HepG2 (cell line): Measurements from ENCODE around the gene ID3. TPM values are rescaled to one million over a fixed set of nuclear protein-coding genes. Genes with fewer than 3 reads are reported as not detected.
A peak's percentile ranks its signal among the peaks of the same experiment; 100 is the strongest.

Experiments
- ARNT2 ChIP-seq: sonication (generic); formaldehyde crosslinking; IDR thresholded peaks from 2 replicates; pipeline ENCODE4 v1.8.0; 2022; ENCODE audit warnings: mild to moderate bottlenecking, low read depth, missing genetic modification reagents, moderate library complexity
- CREM ChIP-seq, 2 experiments: sonication (generic) in 1 of 2; formaldehyde crosslinking in 1 of 2; IDR thresholded peaks; 2 replicates each; pipeline versions ENCODE4 v1.4.0 to v1.6.1; 2016 to 2020; ENCODE audit warnings: antibody characterized with exemption in 1 of 2, mild to moderate bottlenecking in 1 of 2, missing genetic modification reagents in 1 of 2
- GZF1 ChIP-seq: sonication (generic); formaldehyde crosslinking; IDR thresholded peaks from 2 replicates; pipeline ENCODE4 v1.5.1; 2020; ENCODE audit warnings: mild to moderate bottlenecking, missing genetic modification reagents
- MEIS2 ChIP-seq: sonication (generic); formaldehyde crosslinking; IDR thresholded peaks from 2 replicates; pipeline ENCODE4 v1.9.0; 2021; ENCODE audit warnings: mild to moderate bottlenecking, missing genetic modification reagents
- PATZ1 ChIP-seq: sonication (generic); formaldehyde crosslinking; IDR thresholded peaks from 2 replicates; pipeline ENCODE4 v1.4.0; 2020; ENCODE audit warnings: missing genetic modification reagents
- PAXIP1 ChIP-seq: sonication (generic); formaldehyde crosslinking; conservative IDR thresholded peaks from 2 replicates; pipeline ENCODE4 v1.4.0; 2020; ENCODE audit warnings: mild to moderate bottlenecking, missing genetic modification reagents, moderate library complexity
- PHF20 ChIP-seq: sonication (generic); formaldehyde crosslinking; IDR thresholded peaks from 2 replicates; pipeline ENCODE4 v1.5.0; 2020; ENCODE audit warnings: mild to moderate bottlenecking, missing genetic modification reagents
- POLR2AphosphoS5 ChIP-seq: IDR thresholded peaks from 2 replicates; pipeline ENCODE4 v1.6.1; 2012; ENCODE audit warnings: low read depth, low read length
- SSRP1 ChIP-seq: IDR thresholded peaks from 2 replicates; pipeline ENCODE4 v1.6.1; 2016; ENCODE audit warnings: control low read depth
- TCF7 ChIP-seq: sonication (generic); IDR thresholded peaks from 2 replicates; pipeline ENCODE4 v1.6.1; 2016; ENCODE audit warnings: antibody characterized with exemption, low read depth
- TP53 ChIP-seq: sonication (generic); formaldehyde crosslinking; conservative IDR thresholded peaks from 2 replicates; pipeline ENCODE4 v1.4.0; 2020; ENCODE audit warnings: missing genetic modification reagents
- ZFY ChIP-seq: sonication (generic); formaldehyde crosslinking; IDR thresholded peaks from 2 replicates; pipeline ENCODE4 v1.4.0; 2020; ENCODE audit warnings: missing genetic modification reagents
- ZNF230 ChIP-seq: sonication (generic); formaldehyde crosslinking; IDR thresholded peaks from 2 replicates; pipeline ENCODE4 v1.4.0; 2020; ENCODE audit warnings: mild to moderate bottlenecking, missing genetic modification reagents
- ZNF263 ChIP-seq: sonication (generic); formaldehyde crosslinking; IDR thresholded peaks from 2 replicates; pipeline ENCODE4 v1.4.0; 2020; ENCODE audit warnings: missing genetic modification reagents
- ZNF609 ChIP-seq: sonication (generic); formaldehyde crosslinking; IDR thresholded peaks from 2 replicates; pipeline ENCODE4 v1.4.0; 2020; ENCODE audit warnings: mild to moderate bottlenecking, missing genetic modification reagents, borderline replicate concordance
- ZNF660 ChIP-seq: sonication (generic); formaldehyde crosslinking; IDR thresholded peaks from 2 replicates; pipeline ENCODE4 v1.5.1; 2020; ENCODE audit warnings: mild to moderate bottlenecking, low read depth, missing genetic modification reagents, borderline replicate concordance
- ZNF740 ChIP-seq: sonication (generic); formaldehyde crosslinking; IDR thresholded peaks from 2 replicates; pipeline ENCODE4 v1.4.0; 2020; ENCODE audit warnings: missing genetic modification reagents
- ZNF772 ChIP-seq: sonication (generic); formaldehyde crosslinking; IDR thresholded peaks from 2 replicates; pipeline ENCODE4 v1.5.0; 2020; ENCODE audit warnings: mild to moderate bottlenecking, missing genetic modification reagents
- ZSCAN21 ChIP-seq: sonication (generic); formaldehyde crosslinking; IDR thresholded peaks from 2 replicates; pipeline ENCODE4 v1.8.0; 2022; ENCODE audit warnings: mild to moderate bottlenecking, missing genetic modification reagents, moderate library complexity, borderline replicate concordance
- polyA plus RNA-seq, 8 experiments: library from polyadenylated mRNA; depleted of rRNA in 3 of 8; stranded (reverse) in 7 of 8; unstranded in 1 of 8; fragments of >200 nt; fragmentation: Illumina TruSeq in 4 of 8; extraction: Trizol in 4 of 8; gene quantifications; 2 replicates each; pipeline versions ENCODE4 v1.2.1 to v1.2.3, GENCODE V29; 2011 to 2016; ENCODE audit warnings: low read depth in 4 of 8, missing spikeins in 1 of 8, mixed read lengths in 1 of 8; ENCODE audit not compliant: insufficient read depth in 1 of 8
- total RNA-seq, 5 experiments: library from RNA; depleted of rRNA; stranded (reverse); fragments of >200 nt; fragmentation: Illumina TruSeq; extraction: Trizol; gene quantifications; 2 replicates each; pipeline ENCODE4 v1.2.3, GENCODE V29; 2016; ENCODE audit warnings: low read depth in 1 of 5

ID3 gene
- total and polyA plus RNA-seq, 2 of the 13 experiments (the other 11 are each of a cell fraction or from before 2014, with no cell fraction given) = 64.8 to 115 TPM

- TF ChIP-seq PHF20 (CRISPR knock-in tag) (peak; percentile 35; the same call in 1 of the 2 replicates), ZNF609 (CRISPR knock-in tag) (no peak), SSRP1 (CRISPR knock-in tag) (no peak), TP53 (CRISPR knock-in tag) (no peak), PATZ1 (CRISPR knock-in tag) (peak; percentile 77), MEIS2 (no peak), ZNF660 (CRISPR knock-in tag) (no peak), PAXIP1 (CRISPR knock-in tag) (peak; percentile 33; the same call in 1 of the 2 replicates), ZFY (CRISPR knock-in tag) (peak; percentile 18; the same call in 1 of the 2 replicates), ZNF740 (CRISPR knock-in tag) (peak; percentile 94), ZNF772 (CRISPR knock-in tag) (no peak), TCF7 (no peak), ZNF230 (CRISPR knock-in tag) (peak; percentile 58; the same call in 1 of the 2 replicates), ARNT2 (peak; percentile 77), ZNF263 (CRISPR knock-in tag) (no peak), ZSCAN21 (CRISPR knock-in tag) (0 out of 2 replicates have a peak, but pooled peaks have one; percentile 56), CREM (IDR thresholded peaks at IDR 0.05) (peak; percentile 39; the same call in 1 of the 2 replicates), CREM (CRISPR knock-in tag; IDR thresholded peaks at IDR 0.05) (no peak), GZF1 (no peak), POLR2AphosphoS5 (no peak)
Observed at GRCh38 chr1:23530747-23531561, 28.3 kb downstream of the ID3 start, which contains the start of gene E2F2 (continued).
